SU-DHL-6 (cell line): ENCODE data around the gene FBXW7.

ENCODE experiments used
- CTCF ChIP-seq: fragments of 200-600 bp; sonication (generic); IDR thresholded peaks from one replicate; pipeline ENCODE4 v1.5.1; 2017; ENCODE audit warnings: antibody characterized with exemption, mild to moderate bottlenecking, low read length, moderate library complexity; ENCODE audit not compliant: insufficient read depth, poor library complexity, severe bottlenecking
- EZH2phosphoT487 ChIP-seq: fragments of 200-600 bp; sonication (generic), shearing (Covaris generic); conservative IDR thresholded peaks from 2 replicates; pipeline ENCODE4 v1.6.1; 2018; ENCODE audit warnings: mild to moderate bottlenecking, antibody characterized with exemption, low read length, moderate library complexity, mixed read lengths

GRCh38 chr4:152467101-152467500 lies 68.8 kb downstream of the FBXW7 start:
- TF ChIP-seq CTCF, result no peak
- no peak for TF ChIP-seq EZH2phosphoT487
